ENCODE data around the gene XRCC2.
"Not testable (repeated sequence)": the region's sequence is repeated elsewhere in the genome, so short reads cannot be mapped to it uniquely, and the experiment has no call there.

- TF ChIP-seq, protein P1, sequence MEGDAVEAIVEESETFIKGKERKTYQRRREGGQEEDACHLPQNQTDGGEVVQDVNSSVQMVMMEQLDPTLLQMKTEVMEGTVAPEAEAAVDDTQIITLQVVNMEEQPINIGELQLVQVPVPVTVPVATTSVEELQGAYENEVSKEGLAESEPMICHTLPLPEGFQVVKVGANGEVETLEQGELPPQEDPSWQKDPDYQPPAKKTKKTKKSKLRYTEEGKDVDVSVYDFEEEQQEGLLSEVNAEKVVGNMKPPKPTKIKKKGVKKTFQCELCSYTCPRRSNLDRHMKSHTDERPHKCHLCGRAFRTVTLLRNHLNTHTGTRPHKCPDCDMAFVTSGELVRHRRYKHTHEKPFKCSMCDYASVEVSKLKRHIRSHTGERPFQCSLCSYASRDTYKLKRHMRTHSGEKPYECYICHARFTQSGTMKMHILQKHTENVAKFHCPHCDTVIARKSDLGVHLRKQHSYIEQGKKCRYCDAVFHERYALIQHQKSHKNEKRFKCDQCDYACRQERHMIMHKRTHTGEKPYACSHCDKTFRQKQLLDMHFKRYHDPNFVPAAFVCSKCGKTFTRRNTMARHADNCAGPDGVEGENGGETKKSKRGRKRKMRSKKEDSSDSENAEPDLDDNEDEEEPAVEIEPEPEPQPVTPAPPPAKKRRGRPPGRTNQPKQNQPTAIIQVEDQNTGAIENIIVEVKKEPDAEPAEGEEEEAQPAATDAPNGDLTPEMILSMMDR (IDR thresholded peaks at IDR 0.05) = not testable (repeated sequence)
- TF ChIP-seq POLR2A (IDR thresholded peaks at IDR 0.05) = not testable (repeated sequence)
Observed at GRCh38 chr7:152628772-152629171, 47.2 kb downstream of the XRCC2 start.
